Measurements from ENCODE around the gene PDE2A. TPM values are rescaled to one million over a fixed set of nuclear protein-coding genes. Genes with fewer than 3 reads are reported as not detected.
A peak's percentile ranks its signal among the peaks of the same experiment; 100 is the strongest.

PDE2A gene
- total RNA-seq, 1 experiment from 2014 or later = 0.26 TPM

- DNase-seq (ENCODE audit: low read depth, low spot score) = no peak
- in situ Hi-C loops (cut with HindIII; ENCODE audit: low pct_unique_long_range_greater_than_20kb, low sequenced_read_pairs) = no loop called here
Measured at GRCh38 chr11:72591785-72592502, 82.3 kb downstream of the PDE2A start.

- in situ Hi-C loops (cut with HindIII; ENCODE audit: low pct_unique_long_range_greater_than_20kb, low sequenced_read_pairs) = no loop called here
- no peak for DNase-seq (ENCODE audit: low read depth, low spot score)
Measured at GRCh38 chr11:72591023-72591422, 83.2 kb downstream of the PDE2A start.

GRCh38 chr11:72589802-72590761, 84.1 kb downstream of the PDE2A start:
- peak; percentile 68 for DNase-seq (ENCODE audit: low read depth, low spot score)
- in situ Hi-C loops (cut with HindIII; ENCODE audit: low pct_unique_long_range_greater_than_20kb, low sequenced_read_pairs) = no loop called here

- no peak for DNase-seq (ENCODE audit: low read depth, low spot score)
- in situ Hi-C loops (cut with HindIII; ENCODE audit: low pct_unique_long_range_greater_than_20kb, low sequenced_read_pairs) = no loop called here
Measured at GRCh38 chr11:72588421-72589410, 85.5 kb downstream of the PDE2A start.

- DNase-seq (ENCODE audit: low read depth, low spot score) = no peak
- in situ Hi-C loops (cut with HindIII; ENCODE audit: low pct_unique_long_range_greater_than_20kb, low sequenced_read_pairs) = no loop called here
Measured at GRCh38 chr11:72587696-72588095, 86.5 kb downstream of the PDE2A start.

- in situ Hi-C loops (cut with HindIII; ENCODE audit: low pct_unique_long_range_greater_than_20kb, low sequenced_read_pairs) = no loop called here
- DNase-seq (ENCODE audit: low read depth, low spot score) = no peak
Measured at GRCh38 chr11:72586321-72587090, 87.7 kb downstream of the PDE2A start.

- in situ Hi-C loops (cut with HindIII; ENCODE audit: low pct_unique_long_range_greater_than_20kb, low sequenced_read_pairs) = no loop called here
- peak; percentile 72 for DNase-seq (ENCODE audit: low read depth, low spot score)
Measured at GRCh38 chr11:72585762-72586311, 88.4 kb downstream of the PDE2A start.

- DNase-seq (ENCODE audit: low read depth, low spot score) = no peak
- in situ Hi-C loops (cut with HindIII; ENCODE audit: low pct_unique_long_range_greater_than_20kb, low sequenced_read_pairs) = no loop called here
Measured at GRCh38 chr11:72584939-72585597, 89.2 kb downstream of the PDE2A start.

GRCh38 chr11:72584293-72584938, 89.8 kb downstream of the PDE2A start:
- in situ Hi-C loops (cut with HindIII; ENCODE audit: low pct_unique_long_range_greater_than_20kb, low sequenced_read_pairs) = no loop called here
- no peak for DNase-seq (ENCODE audit: low read depth, low spot score)

- DNase-seq (ENCODE audit: low read depth, low spot score) = no peak
- in situ Hi-C loops (cut with HindIII; ENCODE audit: low pct_unique_long_range_greater_than_20kb, low sequenced_read_pairs) = no loop called here
Measured at GRCh38 chr11:72583616-72584292, 90.5 kb downstream of the PDE2A start.

- in situ Hi-C loops (cut with HindIII; ENCODE audit: low pct_unique_long_range_greater_than_20kb, low sequenced_read_pairs) = no loop called here
- no peak for DNase-seq (ENCODE audit: low read depth, low spot score)
Measured at GRCh38 chr11:72583177-72583553, 91.1 kb downstream of the PDE2A start.

GRCh38 chr11:72582206-72583176, 91.7 kb downstream of the PDE2A start:
- in situ Hi-C loops (cut with HindIII; ENCODE audit: low pct_unique_long_range_greater_than_20kb, low sequenced_read_pairs) = no loop called here
- no peak for DNase-seq (ENCODE audit: low read depth, low spot score)

- DNase-seq (ENCODE audit: low read depth, low spot score) = no peak
- in situ Hi-C loops (cut with HindIII; ENCODE audit: low pct_unique_long_range_greater_than_20kb, low sequenced_read_pairs) = no loop called here
Measured at GRCh38 chr11:72581067-72581466, 93.2 kb downstream of the PDE2A start.

GRCh38 chr11:72580642-72580950, 93.6 kb downstream of the PDE2A start:
- in situ Hi-C loops (cut with HindIII; ENCODE audit: low pct_unique_long_range_greater_than_20kb, low sequenced_read_pairs) = no loop called here
- DNase-seq (ENCODE audit: low read depth, low spot score) = no peak
